ENCODE measurements around the gene SNX3.

Gene SNX3

DNA sequence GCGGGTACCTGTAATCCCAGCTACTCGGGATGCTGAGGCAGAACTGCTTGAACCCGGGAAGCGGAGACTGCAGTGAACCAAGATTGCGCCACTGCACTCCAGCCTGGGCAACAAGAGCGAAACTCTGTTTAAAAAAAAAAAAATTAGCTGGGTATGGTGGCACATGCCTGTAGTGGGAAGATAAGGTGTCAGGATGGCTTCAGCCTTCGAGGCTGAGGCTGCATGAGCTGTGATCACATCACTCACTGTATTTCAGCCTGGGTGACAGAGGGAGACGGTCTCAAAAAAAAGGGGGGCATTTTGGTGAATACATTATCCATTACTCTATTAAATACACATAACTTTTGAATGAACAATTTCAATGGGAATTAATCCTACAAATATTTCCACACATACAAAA is 32.4 kb downstream of the SNX3 start:
- TF ChIP-seq, protein P1, sequence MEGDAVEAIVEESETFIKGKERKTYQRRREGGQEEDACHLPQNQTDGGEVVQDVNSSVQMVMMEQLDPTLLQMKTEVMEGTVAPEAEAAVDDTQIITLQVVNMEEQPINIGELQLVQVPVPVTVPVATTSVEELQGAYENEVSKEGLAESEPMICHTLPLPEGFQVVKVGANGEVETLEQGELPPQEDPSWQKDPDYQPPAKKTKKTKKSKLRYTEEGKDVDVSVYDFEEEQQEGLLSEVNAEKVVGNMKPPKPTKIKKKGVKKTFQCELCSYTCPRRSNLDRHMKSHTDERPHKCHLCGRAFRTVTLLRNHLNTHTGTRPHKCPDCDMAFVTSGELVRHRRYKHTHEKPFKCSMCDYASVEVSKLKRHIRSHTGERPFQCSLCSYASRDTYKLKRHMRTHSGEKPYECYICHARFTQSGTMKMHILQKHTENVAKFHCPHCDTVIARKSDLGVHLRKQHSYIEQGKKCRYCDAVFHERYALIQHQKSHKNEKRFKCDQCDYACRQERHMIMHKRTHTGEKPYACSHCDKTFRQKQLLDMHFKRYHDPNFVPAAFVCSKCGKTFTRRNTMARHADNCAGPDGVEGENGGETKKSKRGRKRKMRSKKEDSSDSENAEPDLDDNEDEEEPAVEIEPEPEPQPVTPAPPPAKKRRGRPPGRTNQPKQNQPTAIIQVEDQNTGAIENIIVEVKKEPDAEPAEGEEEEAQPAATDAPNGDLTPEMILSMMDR (IDR thresholded peaks at IDR 0.05; ENCODE audit: insufficient read depth, low read length, missing control alignments), result no peak
- DNase-seq (ENCODE audit: low read depth, low spot score), result no peak
- no peak overlapping the region for H3K4me3 ChIP-seq (ENCODE audit: low read depth, low read length)
- POLR2A ChIA-PET, result no interaction called here
- CTCF ChIA-PET, result no interaction called here

DNA sequence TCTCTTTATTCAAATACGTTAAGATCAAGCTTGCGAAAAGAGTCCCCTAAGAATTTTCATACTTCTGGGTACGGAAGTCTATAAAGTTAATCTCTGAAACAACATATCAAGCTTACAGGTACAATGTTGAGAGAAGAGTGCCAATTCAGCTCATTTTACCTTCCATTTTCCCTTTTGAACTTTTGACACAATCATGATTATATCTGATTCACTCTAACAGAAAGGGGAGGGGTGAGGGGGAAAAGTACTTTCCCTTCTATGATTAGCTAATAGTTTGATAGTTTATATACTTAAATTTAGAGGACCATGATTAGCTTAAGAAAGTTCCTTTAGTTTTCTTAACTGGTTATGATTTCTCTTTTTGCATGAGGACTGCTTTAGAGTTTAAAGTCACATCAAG is 33.5 kb downstream of the SNX3 start:
- no peak overlapping the region for H3K4me3 ChIP-seq (ENCODE audit: low read depth, low read length)
- TF ChIP-seq, protein P1 (IDR thresholded peaks at IDR 0.05; ENCODE audit: insufficient read depth, low read length, missing control alignments), result no peak
- no peak for DNase-seq (ENCODE audit: low read depth, low spot score)
- CTCF ChIA-PET, result interaction anchor here (0.9 kb wide), 1 partner anchor 266 kb away, joined by 3 read pairs; no protein-coding TSS in a partner anchor
- POLR2A ChIA-PET, result no interaction called here

DNA sequence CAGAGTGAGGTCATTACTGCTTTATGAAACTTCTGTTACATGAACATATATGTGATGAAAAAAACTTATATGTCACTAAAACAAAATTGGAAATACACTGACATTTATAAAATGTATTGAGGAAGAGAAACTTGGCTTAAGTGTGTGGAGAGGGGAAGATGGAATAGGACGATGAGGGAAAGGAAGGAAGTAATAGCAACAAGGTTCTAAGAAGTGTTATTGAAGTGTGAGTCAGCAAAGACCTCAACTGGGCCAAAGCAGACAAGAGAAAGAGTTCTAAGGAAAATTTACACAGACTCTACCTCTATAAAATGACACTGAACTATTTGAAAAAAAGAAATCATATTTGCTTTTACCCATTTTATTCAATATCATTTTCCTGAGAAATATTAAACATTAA is 38.3 kb downstream of the SNX3 start:
- no peak for DNase-seq (ENCODE audit: low read depth, low spot score)
- CTCF ChIA-PET, result no interaction called here
- POLR2A ChIA-PET, result no interaction called here
- TF ChIP-seq, protein P1 (IDR thresholded peaks at IDR 0.05; ENCODE audit: insufficient read depth, low read length, missing control alignments), result no peak
- no peak overlapping the region for H3K4me3 ChIP-seq (ENCODE audit: low read depth, low read length)

DNA sequence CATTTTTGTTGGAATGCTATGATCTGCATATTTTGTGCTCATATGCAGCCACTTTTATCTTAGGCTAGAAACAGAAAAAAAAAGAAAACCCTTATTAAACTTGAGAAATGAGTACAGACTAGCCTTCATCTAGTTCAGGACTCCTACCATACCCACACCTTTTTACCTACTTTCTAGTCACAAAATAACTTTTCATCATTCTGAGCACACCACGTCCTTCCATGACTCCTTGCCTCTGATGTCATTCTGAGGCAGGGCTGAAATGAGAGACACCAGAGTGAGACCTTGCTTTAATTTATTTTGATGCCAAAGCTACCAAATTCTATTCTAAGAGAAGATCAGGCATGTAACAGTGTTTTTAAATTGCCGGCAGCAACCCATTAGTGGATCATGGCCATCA is 38.8 kb downstream of the SNX3 start:
- ChIA-PET CTCF (no interaction called here), POLR2A (no interaction called here)
- TF ChIP-seq, protein P1 (IDR thresholded peaks at IDR 0.05; ENCODE audit: insufficient read depth, low read length, missing control alignments), result no peak
- DNase-seq (ENCODE audit: low read depth, low spot score), result no peak
- H3K4me3 ChIP-seq (ENCODE audit: low read depth, low read length), result no peak overlapping the region

DNA sequence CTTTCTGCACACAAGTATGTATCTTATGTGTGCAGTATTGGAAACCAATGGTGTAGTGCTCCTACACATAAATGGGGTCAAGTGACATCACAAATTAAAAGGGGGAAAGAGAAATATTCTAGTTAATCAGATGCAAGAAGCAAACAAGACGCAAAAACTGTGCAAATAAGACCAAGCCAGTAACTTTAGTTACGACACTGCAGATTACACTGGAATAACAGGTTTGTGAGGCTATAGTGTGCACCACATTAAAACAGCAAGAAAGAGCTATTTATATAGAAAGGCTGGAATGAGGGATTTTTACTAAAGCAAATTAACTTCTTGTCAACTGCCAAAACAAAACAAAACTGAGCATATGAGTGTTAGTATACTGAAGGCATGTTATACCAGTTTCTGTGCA is 49.2 kb downstream of the SNX3 start:
- no peak overlapping the region for H3K4me3 ChIP-seq (ENCODE audit: low read depth, low read length)
- TF ChIP-seq, protein P1 (IDR thresholded peaks at IDR 0.05; ENCODE audit: insufficient read depth, low read length, missing control alignments), result no peak
- CTCF ChIA-PET, result no interaction called here
- POLR2A ChIA-PET, result no interaction called here
- no peak for DNase-seq (ENCODE audit: low read depth, low spot score)

DNA sequence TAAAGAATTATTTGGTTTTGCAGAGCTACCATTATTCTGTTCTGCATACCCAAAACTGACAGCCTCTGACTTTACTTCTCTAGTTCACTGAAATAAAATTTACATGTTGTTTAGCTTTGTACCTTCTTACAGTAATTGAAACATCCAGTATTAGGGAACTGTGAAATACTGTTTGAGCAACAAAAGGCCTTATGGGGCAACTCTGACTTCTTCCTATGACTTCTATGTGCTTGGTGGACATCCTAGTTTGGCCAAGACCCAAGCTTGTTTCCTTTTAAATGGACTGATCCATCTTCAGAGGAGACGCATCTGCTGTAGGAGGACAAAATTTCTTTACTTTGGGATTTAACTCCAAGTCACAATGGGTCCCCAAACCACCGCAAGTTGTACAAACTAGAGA is 50.3 kb downstream of the SNX3 start:
- DNase-seq (ENCODE audit: low read depth, low spot score), result no peak
- H3K4me3 ChIP-seq (ENCODE audit: low read depth, low read length), result no peak overlapping the region
- ChIA-PET POLR2A (no interaction called here), CTCF (interaction anchor here (0.8 kb wide), 1 partner anchor 95 kb away, joined by 3 read pairs; no protein-coding TSS in a partner anchor)
- TF ChIP-seq, protein P1 (IDR thresholded peaks at IDR 0.05; ENCODE audit: insufficient read depth, low read length, missing control alignments), result no peak

All from AG04449 (cell line).